ENCODE measurements around the gene PRKCH.

Gene PRKCH

DNA sequence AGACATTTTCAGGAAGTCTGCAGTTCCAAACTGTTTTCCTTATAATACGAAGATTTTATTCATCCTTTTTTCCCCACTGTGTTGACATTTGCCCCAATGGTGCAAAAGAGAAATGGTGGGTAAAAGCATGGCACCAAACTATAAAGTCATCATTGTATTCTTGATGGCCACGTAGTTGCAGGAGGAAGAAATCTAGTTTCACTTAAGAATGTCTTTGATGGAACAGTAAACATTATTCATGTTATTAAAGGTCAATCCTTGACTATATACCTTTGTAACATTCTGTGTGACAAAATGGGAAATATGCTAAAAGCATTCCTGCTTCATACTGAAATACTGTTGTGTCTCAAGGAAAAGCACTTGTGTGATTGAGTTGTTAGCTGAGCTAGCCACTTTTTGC lies 80.1 kb downstream of the PRKCH start:
- H3F3A ChIP-seq (ENCODE audit: low read depth): peaks cover 13% of the 10 kb centered on the region
- no peak overlapping the region for H3K9ac ChIP-seq (ENCODE audit: low read depth, low read length, poor library complexity, severe bottlenecking)
- peaks cover 64% of the 10 kb centered on the region for H3K4me1 ChIP-seq (ENCODE audit: insufficient read depth, low read length, poor library complexity, severe bottlenecking)
- no peak overlapping the region for H3K4me2 ChIP-seq (ENCODE audit: low read depth, low read length, poor library complexity, severe bottlenecking)
- H3K4me3 ChIP-seq (ENCODE audit: low read length, poor library complexity, severe bottlenecking): no peak overlapping the region
- H3K36me3 ChIP-seq (ENCODE audit: insufficient read depth, low read length): peaks cover 5% of the 10 kb centered on the region; the same call in 1 of the 2 replicates
- H2AFZ ChIP-seq (ENCODE audit: low read length): no peak overlapping the region
- no peaks in the 10 kb centered on the region for H4K20me1 ChIP-seq (ENCODE audit: insufficient read depth, low read length, poor library complexity, severe bottlenecking)
- TF ChIP-seq EZH2phosphoT487 (IDR thresholded peaks at IDR 0.05; ENCODE audit: borderline replicate concordance): no peak
- TF ChIP-seq, protein P1, sequence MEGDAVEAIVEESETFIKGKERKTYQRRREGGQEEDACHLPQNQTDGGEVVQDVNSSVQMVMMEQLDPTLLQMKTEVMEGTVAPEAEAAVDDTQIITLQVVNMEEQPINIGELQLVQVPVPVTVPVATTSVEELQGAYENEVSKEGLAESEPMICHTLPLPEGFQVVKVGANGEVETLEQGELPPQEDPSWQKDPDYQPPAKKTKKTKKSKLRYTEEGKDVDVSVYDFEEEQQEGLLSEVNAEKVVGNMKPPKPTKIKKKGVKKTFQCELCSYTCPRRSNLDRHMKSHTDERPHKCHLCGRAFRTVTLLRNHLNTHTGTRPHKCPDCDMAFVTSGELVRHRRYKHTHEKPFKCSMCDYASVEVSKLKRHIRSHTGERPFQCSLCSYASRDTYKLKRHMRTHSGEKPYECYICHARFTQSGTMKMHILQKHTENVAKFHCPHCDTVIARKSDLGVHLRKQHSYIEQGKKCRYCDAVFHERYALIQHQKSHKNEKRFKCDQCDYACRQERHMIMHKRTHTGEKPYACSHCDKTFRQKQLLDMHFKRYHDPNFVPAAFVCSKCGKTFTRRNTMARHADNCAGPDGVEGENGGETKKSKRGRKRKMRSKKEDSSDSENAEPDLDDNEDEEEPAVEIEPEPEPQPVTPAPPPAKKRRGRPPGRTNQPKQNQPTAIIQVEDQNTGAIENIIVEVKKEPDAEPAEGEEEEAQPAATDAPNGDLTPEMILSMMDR (conservative IDR thresholded peaks at IDR 0.05; ENCODE audit: low read length): no peak
- no peaks in the 10 kb centered on the region for H3K9me3 ChIP-seq (ENCODE audit: insufficient read depth, low read depth, low read length)
- H3K27me3 ChIP-seq (ENCODE audit: insufficient read depth, low read length, poor library complexity, severe bottlenecking): no peaks in the 10 kb centered on the region
- peaks cover 84% of the 10 kb centered on the region for H3K79me2 ChIP-seq (ENCODE audit: insufficient read depth, low read length)
- no peaks in the 10 kb centered on the region for H3K9me2 ChIP-seq (replicated peaks; ENCODE audit: low read depth, low read length)

DNA sequence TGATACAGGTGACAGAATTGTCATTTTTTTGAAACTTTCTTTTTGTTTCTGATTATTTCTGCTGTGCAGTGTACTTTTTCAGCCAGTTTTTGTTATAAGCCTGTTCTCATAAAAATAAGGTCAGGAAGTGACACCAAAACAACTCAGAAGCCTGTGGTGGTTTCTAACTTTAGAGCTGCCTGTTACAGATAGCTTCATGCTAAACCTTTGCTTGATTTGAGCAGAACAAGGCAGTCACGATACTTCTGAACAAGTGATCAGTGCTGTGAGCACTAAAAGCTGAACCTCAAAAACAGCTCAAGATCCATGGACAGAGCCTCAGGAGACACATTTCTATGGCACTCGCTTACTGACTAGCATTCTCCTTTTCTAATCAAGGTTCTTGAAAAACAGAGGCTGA lies 82.0 kb downstream of the PRKCH start:
- Histone ChIP-seq H3K79me2 (ENCODE audit: insufficient read depth, low read length) (peaks cover 84% of the 10 kb centered on the region), H2AFZ (ENCODE audit: low read length) (no peak overlapping the region), H4K20me1 (ENCODE audit: insufficient read depth, low read length, poor library complexity, severe bottlenecking) (no peaks in the 10 kb centered on the region), H3F3A (ENCODE audit: low read depth) (peaks cover 13% of the 10 kb centered on the region), H3K4me3 (ENCODE audit: low read length, poor library complexity, severe bottlenecking) (peak overlapping the region; percentile 61), H3K9me2 (replicated peaks; ENCODE audit: low read depth, low read length) (no peaks in the 10 kb centered on the region), H3K9ac (ENCODE audit: low read depth, low read length, poor library complexity, severe bottlenecking) (peak overlapping the region; percentile 63), H3K4me2 (ENCODE audit: low read depth, low read length, poor library complexity, severe bottlenecking) (peak overlapping the region; percentile 79), H3K36me3 (ENCODE audit: insufficient read depth, low read length) (peaks cover 3% of the 10 kb centered on the region; the same call in 1 of the 2 replicates), H3K27me3 (ENCODE audit: insufficient read depth, low read length, poor library complexity, severe bottlenecking) (no peaks in the 10 kb centered on the region), H3K4me1 (ENCODE audit: insufficient read depth, low read length, poor library complexity, severe bottlenecking) (peaks cover 70% of the 10 kb centered on the region), H3K9me3 (ENCODE audit: insufficient read depth, low read depth, low read length) (no peaks in the 10 kb centered on the region)
- TF ChIP-seq, protein P1 (conservative IDR thresholded peaks at IDR 0.05; ENCODE audit: low read length): no peak
- TF ChIP-seq EZH2phosphoT487 (IDR thresholded peaks at IDR 0.05; ENCODE audit: borderline replicate concordance): no peak

DNA sequence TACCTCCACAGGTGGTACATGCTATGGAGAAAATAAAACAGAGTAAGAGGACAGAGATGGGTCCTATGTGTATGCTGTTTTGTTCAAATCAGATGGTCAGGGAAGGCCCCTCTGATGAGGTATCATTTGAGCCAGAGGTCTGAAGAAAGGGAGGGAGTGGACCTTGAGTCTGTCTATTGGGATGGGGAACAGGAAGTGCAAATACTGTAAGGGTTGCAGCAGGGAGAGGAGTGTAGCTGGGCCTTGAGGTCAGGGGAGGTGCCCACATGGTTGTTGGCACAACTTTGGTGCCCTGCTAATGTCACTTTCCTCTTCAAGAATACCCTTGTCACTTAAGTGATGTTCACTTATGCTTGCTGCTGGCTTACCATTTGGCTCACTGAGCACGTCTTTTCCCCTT lies 83.3 kb downstream of the PRKCH start:
- no peaks in the 10 kb centered on the region for H3K9me3 ChIP-seq (ENCODE audit: insufficient read depth, low read depth, low read length)
- peaks cover 64% of the 10 kb centered on the region for H3K4me1 ChIP-seq (ENCODE audit: insufficient read depth, low read length, poor library complexity, severe bottlenecking)
- no peaks in the 10 kb centered on the region for H3K36me3 ChIP-seq (ENCODE audit: insufficient read depth, low read length)
- no peak overlapping the region for H3K9ac ChIP-seq (ENCODE audit: low read depth, low read length, poor library complexity, severe bottlenecking)
- H3K4me2 ChIP-seq (ENCODE audit: low read depth, low read length, poor library complexity, severe bottlenecking): peak overlapping the region; percentile 21
- no peaks in the 10 kb centered on the region for H4K20me1 ChIP-seq (ENCODE audit: insufficient read depth, low read length, poor library complexity, severe bottlenecking)
- H3K9me2 ChIP-seq (replicated peaks; ENCODE audit: low read depth, low read length): no peaks in the 10 kb centered on the region
- peaks cover 84% of the 10 kb centered on the region for H3K79me2 ChIP-seq (ENCODE audit: insufficient read depth, low read length)
- H2AFZ ChIP-seq (ENCODE audit: low read length): no peak overlapping the region
- TF ChIP-seq, protein P1 (conservative IDR thresholded peaks at IDR 0.05; ENCODE audit: low read length): no peak
- no peaks in the 10 kb centered on the region for H3K27me3 ChIP-seq (ENCODE audit: insufficient read depth, low read length, poor library complexity, severe bottlenecking)
- H3K4me3 ChIP-seq (ENCODE audit: low read length, poor library complexity, severe bottlenecking): no peak overlapping the region
- H3F3A ChIP-seq (ENCODE audit: low read depth): peaks cover 13% of the 10 kb centered on the region

Measured in Loucy (cell line).